GM20431 (cell line): ENCODE results near the gene ZNF148.

Experiments used
- in situ Hi-C: fragments of 300-500 bp; cut with MseI, MboI; formaldehyde crosslinking; loops from one replicate; pipeline ENCODE4 v1.15.0; 2020; ENCODE audit warnings: low sequenced_read_pairs; ENCODE audit not compliant: unreplicated experiment

Gene ZNF148

DNA sequence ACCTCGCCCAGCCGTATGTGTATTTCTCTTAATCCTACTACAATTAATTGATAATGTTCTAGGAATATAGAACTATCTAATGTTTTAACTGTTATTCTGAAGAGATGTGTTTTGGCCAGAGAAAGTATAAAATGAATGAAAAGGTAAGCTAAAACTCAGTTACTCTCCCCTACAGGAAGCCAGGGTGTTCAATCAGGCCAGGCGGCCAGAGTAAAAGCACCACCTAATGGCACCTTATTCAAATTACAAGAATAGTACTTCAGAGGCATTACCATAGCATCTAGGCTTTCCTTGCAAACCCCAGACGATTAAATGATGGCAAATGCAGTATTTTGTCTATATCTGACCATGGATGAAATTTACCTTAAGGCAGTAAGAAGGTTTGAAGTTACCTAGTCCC is 172.9 kb downstream of the ZNF148 start:
- in situ Hi-C loops = no loop called here

DNA sequence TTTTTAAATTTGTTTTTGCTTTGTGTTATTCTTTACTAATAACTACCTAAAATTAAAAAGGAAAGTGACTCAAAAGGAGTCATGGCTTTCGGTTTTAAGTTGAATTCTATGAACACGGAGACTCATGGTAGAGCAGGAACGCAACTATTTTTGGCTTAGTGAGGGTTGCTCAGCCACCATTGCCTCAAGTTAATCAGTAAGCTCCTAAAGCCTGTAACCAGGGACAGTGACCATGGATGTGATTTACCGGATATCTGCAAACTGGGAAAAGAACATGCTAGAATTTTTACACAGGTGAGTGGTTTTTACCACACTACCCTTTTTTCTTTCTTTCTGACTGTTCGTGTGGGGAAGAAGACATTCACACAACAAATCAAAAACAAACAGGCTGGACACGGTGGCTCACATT is 174.4 kb downstream of the ZNF148 start:
- in situ Hi-C loops = no loop called here

DNA sequence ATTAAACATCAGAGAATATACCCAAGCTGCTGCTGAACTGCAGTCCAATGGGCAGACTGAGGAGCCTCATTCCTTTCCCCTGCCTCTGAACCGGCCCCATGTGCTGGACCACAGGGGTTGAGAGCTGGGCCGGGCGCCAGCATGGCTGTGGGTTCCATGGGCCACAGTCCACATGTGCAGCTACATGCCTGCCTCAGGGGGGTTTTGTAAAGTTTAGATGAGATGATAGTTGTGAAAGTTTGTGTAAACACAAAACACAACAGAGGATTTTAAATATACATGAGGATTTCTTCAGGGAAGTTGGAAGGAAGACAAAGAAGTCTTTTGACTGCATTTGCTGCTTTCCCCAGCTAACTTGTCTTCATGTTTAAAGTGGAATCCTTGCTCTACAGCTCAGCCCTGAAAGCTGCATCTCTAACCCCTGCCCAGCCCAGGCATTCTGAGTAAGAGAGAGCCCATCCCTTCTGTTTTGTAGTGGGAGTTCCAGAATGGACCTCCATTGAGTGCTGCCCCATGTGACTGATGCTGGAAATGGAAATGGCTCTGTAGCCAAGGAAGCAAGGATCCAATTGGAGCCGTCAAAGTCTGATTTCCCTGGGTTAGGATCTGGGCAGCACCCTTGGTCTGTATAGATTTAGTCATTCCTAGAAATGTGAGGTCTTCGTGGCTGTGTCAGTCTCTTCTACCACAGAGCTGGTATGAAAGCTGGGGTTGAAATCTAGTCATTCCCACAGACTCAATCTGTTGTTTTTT is 180.1 kb downstream of the ZNF148 start:
- in situ Hi-C loops = no loop called here

DNA sequence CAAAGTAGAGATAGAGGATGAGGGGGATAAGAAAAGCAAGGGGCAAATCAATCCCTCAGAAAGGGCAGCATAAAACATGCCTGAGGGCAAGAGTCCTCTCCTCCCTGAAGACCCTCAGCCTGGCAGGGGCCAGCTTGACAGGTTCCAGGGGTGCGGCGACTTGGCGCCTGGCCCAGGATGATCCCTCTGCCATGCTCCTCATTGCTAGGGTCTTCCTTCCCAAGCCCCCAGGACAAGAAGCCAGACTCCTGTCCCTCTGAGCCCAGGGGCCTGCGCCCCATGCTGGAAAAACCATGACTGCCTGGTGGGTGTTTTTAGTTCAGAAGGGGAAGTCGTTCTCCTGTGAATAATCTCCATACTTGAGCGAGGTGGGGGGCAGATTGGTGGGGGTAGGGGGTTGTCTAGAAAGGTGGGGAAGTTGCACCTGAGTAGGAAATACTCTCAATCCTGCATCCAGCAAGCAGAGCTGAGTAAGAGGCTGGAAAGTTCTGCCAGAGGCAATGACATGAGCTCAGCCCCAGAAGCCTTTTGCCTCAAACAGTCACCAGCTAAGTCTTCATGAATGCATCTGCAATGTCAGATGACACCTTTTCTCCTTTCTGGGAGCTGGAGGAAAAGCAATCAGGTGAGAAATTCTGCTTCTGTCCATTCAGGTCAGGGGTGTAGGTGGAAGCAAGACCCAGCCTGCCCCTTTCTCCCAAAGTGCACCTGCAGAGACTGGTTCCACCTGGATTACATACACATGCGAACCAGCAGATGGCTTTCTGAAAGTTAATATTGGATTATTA is 180.9 kb downstream of the ZNF148 start:
- in situ Hi-C loops = no loop called here

DNA sequence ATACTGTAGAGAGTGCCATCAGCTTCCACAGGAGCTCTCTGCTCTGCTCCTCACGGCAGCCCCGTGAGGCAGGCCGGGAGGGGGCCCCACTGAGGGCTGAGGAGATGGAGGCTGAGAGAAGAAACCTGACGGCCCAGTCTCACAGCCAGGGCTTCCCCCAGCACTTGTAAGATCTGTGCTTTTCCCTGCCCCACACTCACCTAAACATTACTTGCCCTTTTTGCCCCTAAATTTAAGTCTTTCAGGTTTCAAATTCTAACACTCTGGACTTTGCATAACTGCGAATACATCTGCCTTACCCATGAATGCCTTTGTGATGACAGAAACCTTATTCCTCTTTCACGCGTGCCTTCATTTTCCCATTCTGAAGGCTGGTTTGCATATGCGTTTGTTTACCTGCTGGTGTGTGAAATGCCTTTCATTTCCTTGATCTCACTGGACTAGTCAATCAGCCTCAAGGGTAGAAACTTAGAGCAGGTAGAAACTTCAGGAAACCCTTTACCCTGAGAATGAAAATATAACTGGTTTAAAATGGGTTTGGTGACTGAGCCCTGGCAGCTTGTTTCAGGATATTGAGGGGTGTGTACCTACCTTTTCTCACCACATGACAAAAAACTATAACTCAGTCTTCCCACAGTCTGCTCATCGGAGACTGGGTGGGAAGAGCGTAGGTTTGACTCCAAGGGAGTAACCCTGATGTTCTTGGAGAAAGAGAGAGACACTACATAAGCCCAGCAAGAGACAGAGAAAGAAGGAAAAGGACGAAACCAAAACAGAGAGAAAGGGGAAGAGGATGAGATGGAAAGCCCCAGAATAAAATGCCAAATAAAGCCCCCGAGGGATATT is 182.7 kb downstream of the ZNF148 start:
- in situ Hi-C loops = no loop called here

DNA sequence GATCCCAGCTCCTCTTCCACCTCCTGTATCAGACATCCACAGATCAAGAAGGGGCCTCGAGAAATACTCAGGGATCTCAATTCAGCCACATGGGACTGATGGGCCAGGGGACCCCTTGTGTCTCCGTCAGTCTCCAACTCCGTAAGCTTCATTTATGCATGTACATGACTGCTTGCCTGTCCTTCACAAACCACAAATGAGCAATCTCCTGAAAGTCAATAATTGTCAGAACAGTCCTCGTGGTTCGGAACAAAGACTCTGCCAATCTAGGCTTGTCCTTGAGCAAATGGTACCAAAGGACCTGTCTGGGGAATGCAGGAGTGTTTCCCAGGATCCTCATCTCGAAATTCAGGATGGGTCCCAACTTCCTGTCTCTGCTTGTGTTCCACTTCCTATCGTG is 183.4 kb downstream of the ZNF148 start:
- in situ Hi-C loops = no loop called here

DNA sequence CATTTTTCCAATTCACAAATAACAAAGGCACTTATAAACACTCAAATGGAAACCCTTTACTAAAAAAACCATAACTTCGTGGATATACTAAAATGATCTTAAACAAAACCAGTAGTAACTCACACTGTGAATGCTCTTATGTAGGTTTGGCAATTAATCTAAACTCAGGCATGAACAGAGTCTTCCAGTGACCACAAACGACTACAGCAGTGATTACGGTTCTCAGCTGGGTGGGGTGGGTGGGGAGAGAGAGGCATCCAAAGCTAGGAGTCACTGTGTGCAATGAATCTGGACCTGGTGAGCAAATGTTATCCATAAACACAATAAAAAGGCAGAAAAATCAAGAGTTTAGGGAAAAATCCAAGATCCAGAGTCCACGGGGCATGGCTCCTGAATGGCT is 183.9 kb downstream of the ZNF148 start:
- in situ Hi-C loops = no loop called here

DNA sequence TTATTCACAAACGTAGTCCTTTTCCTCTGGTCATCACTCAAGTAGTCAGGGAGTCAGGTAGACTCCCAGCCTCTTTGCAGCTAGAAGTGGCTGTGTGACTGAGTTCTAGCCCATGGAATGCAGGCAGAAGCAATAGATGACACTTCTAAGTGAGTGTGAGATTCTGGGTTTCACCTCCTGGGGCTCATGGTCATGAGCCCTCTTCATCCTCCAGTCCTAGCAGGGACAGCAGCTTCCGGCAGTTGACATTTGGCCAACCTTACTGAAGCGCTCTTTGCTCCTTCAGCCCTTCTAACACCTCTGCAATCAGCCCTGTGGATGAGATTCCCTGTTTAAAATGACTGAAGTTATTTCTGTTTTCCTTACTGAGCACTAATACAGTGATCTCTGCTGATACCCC is 184.3 kb downstream of the ZNF148 start:
- in situ Hi-C loops = no loop called here

DNA sequence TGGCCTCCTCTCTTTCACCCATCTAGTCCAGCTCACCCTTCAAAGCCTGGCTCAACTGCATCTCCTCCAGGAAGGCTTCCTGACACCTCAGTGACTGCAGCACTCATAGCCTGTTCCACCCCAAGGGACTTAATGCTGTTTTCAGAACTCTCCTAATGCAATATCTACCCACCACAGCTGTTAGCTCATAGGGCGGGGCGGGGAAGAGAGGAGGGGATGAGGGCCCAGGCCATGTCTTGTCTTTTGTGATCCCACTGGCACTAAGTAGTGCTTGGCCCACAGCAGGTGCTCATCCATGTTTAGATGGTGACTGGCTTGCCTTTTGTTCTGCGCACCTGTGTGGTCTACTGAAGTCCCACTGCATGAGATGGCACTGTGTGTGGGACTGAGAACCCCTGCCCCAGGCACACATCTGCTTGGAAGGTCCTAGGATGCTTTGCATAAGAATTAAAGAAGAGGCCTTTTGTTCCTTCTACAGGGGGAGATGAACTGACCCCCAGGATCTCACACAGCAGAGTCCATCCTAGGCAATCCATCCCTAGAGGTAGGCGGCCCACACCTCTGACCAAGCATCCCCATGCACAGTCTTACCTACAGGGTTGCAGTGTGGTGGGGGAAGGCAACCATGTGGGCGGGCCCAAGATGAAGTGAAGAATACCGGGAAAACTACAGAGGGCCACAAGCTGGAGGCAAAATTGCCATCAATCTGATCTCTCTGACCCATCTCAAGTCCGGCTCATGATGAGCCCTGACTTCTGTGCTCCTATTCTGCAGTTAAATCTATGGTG is 185.6 kb downstream of the ZNF148 start:
- in situ Hi-C loops = no loop called here

DNA sequence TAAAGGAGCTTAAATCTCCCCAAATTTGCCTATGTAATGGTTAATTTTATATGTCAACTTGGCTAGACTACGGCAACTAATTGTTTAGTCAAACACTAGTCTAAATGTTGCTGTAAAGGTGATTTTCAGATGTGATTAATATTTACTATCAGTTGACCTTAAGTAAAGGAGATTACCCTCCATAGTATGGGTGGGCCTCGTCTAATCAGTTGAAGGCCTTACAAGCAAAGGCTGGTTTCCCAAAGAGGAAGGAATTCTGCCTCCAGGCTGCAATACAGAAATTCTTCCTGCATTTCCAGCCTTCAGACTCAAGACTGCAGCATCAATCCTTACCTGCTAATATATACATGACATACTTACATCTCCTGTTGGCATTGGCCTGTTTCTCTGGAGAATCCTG is 186.2 kb downstream of the ZNF148 start:
- in situ Hi-C loops = no loop called here

DNA sequence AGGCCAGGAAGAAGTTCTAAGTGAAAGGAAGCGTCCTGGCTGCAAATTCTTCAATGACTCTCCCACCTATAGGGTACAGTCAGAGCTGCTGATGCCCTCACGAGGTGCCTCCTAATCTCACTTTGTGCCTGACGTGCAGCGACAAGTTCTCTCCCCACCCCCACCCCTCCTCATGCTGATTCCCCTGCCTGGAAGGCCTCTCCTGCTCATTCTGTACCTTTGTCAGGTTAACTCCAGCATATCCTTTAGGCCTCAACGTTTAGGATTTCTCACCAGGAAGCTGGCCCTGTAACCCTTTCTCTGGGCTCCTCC is 187.6 kb downstream of the ZNF148 start:
- in situ Hi-C loops = no loop called here

DNA sequence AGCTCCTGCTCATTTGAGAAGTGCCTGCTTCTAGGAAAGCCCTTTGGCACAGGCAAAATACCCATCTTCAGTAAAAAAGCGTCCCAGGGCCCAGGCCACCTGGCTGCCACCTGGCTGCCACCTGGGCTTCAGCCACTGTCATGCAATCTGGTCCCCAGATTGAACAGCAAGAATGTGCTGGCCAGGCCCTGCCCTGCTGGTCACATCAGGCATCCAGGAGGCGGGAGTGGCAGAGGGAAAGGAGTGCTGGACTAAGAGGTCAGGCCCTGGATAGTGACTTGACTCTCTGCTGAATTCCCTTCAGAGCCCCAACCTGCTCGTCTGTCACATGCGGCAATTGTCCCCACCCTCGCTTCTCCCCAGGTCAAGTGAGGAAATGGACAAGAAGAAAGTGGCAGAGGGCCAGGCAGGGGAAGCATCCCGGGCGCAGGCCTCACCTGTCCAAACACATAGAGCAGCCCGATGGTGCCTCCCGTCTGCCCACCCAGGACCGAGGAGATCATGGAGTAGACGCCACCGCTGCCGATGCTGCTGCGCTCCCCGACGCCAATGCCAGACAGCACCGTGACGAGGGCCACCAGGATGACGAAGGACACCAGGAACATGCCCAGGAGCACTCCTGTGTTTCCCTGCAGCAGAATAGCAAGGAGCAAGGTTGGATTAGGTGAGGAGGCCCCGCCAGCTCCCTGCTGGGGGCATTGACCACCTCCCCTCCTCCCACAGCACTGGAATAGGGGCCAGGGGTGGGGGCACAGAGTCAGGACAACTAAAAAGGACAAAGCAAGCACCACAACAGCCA is 188.1 kb downstream of the ZNF148 start:
- in situ Hi-C loops = no loop called here

DNA sequence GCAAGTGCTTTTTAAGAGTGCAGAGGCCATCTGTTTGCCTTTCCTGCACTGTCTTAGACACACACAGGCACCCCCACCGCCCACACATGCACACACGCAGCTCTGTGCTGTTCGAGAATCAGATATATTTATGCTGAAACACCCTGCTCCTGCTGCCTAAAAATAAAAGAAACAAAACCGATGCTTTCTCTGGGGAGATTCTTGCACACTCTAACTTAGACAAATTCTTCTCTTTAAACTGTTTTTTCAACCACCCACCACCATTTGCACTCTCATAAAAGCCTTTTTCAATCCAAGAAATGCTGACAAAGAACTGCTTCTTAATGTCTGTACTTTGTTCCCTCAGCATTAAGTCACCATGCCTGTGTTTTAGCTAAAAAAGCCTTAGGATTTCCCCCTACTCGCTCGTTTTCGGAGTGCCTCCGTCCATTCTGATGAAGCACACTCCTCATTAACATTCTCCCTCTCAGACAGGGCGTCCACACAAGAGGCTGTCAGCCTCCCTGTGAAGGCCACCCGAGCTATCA is 188.8 kb downstream of the ZNF148 start:
- in situ Hi-C loops = no loop called here

DNA sequence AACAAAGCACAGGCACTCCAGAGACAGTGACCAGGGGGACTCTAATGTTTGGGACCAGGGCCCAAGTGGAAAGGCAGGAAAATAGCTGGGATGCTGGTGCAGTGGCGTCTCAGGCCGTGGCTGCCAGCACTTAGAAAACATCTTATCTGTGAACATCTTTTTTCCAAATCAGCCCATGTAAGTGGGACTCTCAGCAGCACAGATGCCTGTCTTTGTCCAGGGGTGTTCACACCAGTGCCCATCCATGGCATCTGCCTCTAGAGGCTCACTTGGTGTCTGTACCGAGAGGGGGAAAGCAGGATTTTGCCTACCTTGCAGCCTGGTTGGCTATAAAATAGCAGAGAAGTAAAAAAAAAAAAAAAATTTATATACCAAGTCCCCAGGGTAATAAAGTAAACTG is 189.3 kb downstream of the ZNF148 start:
- in situ Hi-C loops = no loop called here

DNA sequence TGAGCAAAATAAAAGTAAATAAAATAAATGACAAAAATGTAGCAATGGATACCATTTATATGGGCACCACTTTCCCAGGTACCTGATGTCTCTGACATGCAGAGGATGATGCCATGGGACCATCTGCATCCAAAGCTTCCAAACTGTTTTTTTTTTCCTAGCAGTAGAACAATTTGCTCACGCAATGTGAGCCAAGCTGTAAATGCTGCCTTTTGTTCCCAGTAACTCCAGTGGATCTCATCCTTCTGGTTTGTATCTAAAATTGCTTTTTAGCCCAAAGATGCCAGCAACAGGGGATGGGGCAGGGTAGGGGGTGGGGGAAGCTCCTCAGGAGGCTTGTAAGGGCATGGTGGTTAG is 195.3 kb downstream of the ZNF148 start:
- in situ Hi-C loops = no loop called here

DNA sequence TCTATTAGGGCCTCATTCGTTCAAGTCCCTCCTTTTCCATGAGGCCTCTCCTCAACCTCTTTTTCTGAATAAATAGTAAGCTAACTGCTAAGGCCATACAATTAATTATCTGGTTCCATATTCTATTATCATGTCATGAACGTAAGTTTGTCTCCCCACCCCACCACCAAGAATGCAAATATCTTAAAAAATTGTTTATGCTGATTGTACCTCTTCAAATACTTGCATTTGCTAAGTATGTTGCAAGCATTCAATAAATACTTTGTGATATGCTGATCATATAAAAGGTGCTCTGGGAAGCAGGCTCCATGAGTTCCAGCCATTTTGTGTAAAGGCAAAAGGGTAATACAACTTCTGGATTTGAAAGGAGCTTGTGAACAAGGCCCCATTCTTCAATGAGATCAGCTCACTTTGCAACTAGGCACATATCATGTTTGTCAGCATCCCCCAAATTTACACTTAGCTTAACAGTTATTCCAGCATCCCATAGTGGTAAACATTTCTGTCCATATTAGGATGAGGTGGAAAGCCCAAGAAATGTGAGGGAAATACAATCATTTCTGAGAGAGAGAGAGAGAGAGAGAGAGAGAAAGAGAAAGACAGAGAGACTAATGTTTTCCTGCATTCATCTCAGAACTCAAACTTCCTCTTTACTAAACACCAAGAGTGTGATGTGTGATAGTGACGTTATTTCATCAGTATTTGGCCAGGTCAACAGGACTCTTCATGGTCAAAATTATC is 195.8 kb downstream of the ZNF148 start:
- in situ Hi-C loops = no loop called here

DNA sequence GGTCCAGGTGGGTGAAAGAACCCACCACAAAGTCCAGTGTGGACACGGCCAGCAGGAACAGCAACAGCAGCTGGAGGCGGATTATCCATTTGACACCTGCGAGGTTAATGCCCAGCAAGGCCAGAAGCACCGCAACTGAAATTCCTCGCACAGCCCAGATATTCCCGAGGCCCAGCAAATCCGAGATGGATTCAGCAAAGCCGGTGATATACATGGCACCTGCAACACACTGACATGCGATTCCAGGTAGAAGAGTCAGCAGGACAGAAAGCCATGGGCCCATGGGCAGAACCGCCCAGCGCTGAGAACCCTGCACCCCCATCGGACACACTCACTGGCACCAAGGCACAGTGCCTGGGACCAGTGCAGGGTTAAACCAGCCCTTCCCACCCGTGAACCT is 197.4 kb downstream of the ZNF148 start:
- in situ Hi-C loops = no loop called here
